HG02938 (cell line): Measurements from ENCODE around the gene OR4F6.
"Not testable (repeated sequence)": the region's sequence is repeated elsewhere in the genome, so short reads cannot be mapped to it uniquely, and the experiment has no call there.

ENCODE experiments used
- ATAC-seq: cut with Tn5 transposase; IDR thresholded peaks from one replicate; pipeline ENCODE4 v1.9.1; 2021; ENCODE audit warnings: mild to moderate bottlenecking, moderate library complexity; ENCODE audit not compliant: unreplicated experiment

OR4F6 gene, protein sequence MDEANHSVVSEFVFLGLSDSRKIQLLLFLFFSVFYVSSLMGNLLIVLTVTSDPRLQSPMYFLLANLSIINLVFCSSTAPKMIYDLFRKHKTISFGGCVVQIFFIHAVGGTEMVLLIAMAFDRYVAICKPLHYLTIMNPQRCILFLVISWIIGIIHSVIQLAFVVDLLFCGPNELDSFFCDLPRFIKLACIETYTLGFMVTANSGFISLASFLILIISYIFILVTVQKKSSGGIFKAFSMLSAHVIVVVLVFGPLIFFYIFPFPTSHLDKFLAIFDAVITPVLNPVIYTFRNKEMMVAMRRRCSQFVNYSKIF

DNA sequence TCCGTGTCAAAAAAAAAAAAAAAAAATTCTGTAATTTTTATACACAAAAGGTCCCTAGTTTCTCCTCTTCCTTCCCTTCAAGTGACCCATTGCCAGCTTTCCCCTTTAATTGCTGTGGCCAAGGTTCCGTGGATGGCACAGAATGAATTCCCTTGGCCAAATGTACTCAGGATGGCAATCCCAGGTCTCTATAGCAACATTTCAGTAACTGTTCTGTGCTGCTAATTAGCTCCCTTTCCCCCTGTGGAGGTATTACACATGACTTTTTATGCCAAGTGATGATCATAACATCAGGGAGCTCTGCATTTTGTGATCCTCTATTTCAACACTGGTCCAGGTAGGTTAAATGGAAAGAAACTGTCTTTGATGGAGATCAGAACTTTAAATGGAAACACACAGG lies at the start of gene OR4F6:
Gene OR4F6, plus strand, starts transcription at position 301 of the 400 bp plus-strand sequence. CDS start 2,211 bp downstream, outside the sequence.
- no peak for ATAC-seq

DNA sequence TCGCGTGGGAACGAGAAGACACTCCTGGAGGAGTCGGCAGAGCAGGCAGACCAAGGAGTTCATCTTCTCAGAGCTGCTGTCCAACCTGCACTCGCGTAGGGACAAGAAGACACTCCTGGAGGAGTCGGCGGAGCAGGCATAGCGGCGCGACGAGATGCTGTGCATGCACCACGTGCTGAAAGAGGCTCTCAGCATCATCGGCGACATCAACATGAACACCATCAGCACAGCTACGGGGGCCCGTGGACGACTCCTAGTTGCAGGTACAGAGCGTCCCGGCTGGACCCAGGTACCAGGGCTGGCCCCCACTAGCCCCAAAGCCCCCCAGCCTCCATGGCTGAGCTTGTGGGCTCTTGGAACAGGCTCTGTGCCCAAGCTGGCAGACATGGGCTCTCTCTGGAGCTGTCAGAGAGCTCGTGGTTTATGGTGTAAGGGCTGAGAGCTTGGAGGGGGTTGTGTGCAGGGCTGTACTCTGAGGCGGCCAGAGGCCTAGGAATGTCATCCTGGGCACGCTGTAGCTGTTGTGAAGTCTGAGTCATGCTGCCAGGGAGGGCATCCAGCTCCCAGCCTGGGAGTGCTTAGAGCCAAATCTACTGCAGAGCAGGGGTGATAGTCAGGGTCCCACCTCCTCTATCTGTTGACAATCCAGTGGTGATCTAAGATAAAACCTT lies 38.5 kb upstream of the OR4F6 start:
- ATAC-seq: not testable (repeated sequence)

GRCh38 chr15:101765340-101765671 lies 38.0 kb upstream of the OR4F6 start:
- not testable (repeated sequence) for ATAC-seq

GRCh38 chr15:101765772-101766456 lies 37.4 kb upstream of the OR4F6 start:
- no peak for ATAC-seq

DNA sequence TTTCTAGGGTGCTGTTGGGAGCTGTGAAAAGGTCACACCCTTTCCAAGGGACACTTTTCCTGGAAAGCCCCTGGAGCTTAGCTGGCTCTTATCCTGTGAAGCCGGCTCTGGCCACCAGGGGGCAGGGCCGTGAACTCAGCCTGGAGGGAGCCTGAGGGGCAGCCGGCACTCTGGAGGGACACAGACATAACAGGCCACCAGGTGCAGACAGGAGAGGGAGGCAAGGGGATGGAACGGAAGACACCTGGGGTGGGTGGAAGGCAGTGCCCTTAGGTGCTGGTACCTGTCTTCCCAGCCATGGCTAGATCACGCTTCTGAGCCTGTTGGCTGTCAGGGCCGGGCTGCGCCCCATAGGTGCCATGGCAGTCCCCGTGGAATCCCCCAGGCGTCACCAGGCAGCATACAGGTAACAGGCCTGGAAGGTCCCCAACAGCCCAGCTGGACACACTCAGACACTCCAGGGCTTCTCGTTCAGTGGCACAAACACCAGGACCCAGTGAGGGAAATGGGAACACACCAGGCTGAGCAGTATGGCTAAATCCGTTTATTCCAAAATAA lies 36.1 kb upstream of the OR4F6 start:
- not testable (repeated sequence) for ATAC-seq

DNA sequence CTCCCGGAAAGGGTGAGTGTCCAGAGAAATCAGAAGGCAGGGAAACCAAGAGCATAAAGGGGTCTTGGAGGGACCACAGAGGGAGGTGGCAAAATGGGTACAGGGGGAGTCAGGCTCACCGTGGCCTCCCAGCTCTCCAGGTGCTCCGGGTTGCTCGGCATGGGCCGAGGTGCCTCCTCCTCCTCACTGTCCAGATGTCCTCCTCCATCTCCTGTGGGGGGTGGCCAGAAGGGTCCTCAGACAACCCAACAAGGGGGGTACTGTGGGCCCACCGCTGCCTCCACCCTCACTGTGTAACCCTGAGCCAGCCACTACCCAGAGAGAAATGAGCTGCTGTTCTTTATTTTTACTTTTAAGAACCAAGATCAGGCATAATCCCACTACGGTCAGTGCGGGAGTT lies 30.4 kb upstream of the OR4F6 start:
- no peak for ATAC-seq

DNA sequence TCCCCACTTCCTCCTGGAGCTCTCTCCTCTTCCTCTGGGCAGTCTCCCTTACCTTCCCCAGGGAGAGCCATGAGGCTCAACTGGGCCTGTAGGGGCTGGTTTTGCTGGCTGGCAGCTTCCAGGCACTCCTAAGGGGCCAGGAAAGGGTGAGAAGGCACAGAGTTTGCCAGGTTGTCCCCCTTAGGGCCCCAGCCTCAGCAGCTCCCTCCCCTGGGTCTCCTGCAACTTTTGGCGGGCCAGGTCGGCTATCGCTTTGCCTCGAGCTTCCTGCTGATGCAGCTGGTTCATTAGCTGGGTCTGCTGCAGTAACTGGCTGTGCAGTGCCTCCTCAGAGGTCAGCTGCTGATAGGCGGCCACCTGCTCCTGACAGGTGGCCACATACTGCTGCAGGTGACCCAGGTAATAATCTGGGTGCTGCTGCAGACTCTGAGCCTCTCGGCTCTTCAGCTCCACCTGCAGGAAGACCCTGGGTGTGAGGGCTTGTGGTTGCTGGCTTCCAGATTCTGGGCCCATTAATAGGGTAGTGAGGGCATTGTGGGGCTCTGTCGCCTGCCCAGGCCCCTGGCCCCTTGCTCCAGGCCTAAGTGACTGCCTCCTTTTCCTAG lies 29.7 kb upstream of the OR4F6 start:
- ATAC-seq: no peak

DNA sequence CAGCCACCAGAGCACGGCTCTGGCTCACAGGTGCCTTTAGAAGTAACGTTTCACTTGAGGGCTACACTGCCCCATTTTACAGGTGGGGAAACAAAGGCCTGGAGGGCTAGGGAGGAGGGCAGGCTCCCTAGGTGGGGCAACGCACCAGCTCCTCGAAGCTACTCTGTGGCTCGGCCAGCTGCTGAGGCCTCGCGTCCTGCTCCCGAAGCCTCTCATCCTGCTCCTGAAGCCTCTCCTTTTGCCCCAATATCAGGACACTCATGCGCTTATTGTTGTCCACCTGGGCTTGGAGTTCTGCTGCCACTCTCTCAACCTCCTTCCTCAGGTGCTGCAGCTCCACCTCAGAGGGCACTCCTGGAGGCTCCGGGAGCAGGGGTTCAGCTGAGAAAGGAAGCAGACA lies 28.2 kb upstream of the OR4F6 start:
- no peak for ATAC-seq

- not testable (repeated sequence) for ATAC-seq
Observed at GRCh38 chr15:101778576-101778975, 24.7 kb upstream of the OR4F6 start.

GRCh38 chr15:101780225-101780624 lies 23.1 kb upstream of the OR4F6 start:
- not testable (repeated sequence) for ATAC-seq

DNA sequence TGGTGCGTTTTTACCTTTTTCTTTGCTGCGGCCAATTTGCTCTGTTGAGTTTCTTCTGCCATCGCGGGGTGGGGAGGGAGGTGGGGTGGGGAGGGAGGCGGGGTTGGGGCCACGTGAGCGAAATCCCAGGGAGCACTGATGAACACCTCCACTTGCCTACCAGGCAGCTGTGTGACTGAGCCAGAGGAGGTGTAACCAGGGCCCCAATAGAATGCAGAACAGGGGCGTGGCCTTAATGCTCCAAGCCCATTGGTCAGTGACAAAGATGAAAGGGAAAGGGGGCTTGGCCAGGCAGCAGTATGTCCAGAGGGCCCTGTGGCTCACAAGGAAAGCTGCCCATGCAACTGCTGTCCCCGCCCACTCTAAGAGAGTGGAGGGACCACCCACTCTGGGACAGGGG lies 21.4 kb upstream of the OR4F6 start:
- ATAC-seq: no peak

GRCh38 chr15:101784644-101785043 lies 18.7 kb upstream of the OR4F6 start:
- ATAC-seq: no peak

DNA sequence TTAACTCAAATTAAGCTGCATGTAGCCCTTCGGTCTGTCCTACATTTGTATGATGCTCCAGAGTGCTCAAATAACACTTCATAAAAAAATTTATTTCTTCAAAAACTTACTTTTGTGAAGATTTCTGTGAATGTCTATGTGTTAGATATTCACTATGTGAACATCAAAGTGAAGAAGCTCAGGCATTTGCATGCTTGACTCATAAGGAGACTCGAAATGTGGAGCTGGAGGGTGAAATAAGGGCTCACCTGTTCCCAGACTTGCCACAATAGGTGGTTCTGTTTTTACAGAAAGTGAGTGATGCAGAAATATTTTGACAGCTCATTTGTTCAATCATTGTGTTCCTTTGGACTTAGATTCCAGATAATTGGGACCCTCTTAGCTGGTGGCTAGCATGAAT lies 16.9 kb upstream of the OR4F6 start:
- not testable (repeated sequence) for ATAC-seq

GRCh38 chr15:101788001-101788400 lies 15.3 kb upstream of the OR4F6 start:
- not testable (repeated sequence) for ATAC-seq

DNA sequence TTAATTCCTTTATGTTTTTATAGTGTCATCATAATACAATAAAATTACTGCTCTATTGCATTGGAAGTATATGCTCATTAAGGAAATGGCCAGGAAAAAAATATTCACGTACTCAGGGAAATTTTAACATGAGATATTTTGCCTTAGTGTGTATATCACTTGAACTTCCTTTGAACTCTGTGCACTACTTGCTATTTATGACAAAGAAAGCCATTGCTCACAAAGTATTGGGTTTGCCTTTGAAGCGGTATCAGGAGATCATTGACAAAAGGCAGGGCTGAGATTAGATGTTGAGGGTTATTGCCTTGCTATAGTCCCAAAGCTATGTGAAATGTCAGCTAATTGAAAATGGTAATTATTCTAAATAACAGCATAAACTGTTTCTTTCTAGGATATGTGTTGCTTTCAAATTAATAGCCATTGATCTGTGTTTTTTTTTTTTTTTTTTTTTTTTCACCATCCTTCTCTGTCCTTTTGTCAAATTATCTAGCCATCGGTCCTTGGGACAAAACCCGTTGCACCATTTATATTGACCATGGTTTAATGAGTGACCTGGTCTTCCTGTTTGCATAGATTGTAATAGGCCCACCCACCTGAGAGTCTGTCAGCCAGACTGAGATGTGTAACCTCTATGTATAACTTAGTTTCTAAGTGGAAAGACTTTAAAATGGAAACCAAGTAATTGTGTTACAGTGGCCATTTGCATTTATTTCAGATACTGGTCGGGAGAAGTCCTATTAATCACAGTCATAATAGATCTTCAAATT lies 14.6 kb upstream of the OR4F6 start:
- ATAC-seq: not testable (repeated sequence)

- not testable (repeated sequence) for ATAC-seq
Observed at GRCh38 chr15:101790748-101791147, 12.6 kb upstream of the OR4F6 start.

GRCh38 chr15:101793981-101794380 lies 9.3 kb upstream of the OR4F6 start:
- not testable (repeated sequence) for ATAC-seq

GRCh38 chr15:101795455-101795854 lies 7.9 kb upstream of the OR4F6 start:
- ATAC-seq: no peak

DNA sequence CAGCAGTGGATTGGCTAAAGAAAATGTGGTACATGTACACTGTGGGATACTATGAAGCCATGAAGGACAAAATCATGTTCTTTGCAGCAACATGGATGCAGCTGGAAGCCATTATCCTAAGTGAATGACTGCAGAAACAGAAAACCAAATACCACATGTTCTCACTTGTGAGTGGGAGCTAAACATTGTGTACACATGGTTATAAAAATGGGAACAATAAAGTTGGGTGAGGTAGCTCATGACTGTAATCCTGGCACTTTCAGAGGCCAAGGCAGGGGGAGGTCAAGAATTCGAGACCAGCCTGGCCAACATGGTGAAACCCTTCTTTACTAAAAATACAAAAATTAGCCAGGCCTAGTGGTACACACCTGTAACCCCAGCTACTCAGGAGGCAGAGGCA lies 3.6 kb upstream of the OR4F6 start:
- ATAC-seq: no peak

GRCh38 chr15:101801048-101801447 lies 2.3 kb upstream of the OR4F6 start:
- ATAC-seq: no peak
